ENCODE measurements around the gene GABRR2. TPM values are rescaled to one million over a fixed set of nuclear protein-coding genes. Genes with fewer than 3 reads are reported as not detected.

Gene GABRR2
- total and polyA plus RNA-seq, 2 of the 4 experiments (the other 2 are of a cell fraction) = 0.26 TPM; not detected in 1

DNA sequence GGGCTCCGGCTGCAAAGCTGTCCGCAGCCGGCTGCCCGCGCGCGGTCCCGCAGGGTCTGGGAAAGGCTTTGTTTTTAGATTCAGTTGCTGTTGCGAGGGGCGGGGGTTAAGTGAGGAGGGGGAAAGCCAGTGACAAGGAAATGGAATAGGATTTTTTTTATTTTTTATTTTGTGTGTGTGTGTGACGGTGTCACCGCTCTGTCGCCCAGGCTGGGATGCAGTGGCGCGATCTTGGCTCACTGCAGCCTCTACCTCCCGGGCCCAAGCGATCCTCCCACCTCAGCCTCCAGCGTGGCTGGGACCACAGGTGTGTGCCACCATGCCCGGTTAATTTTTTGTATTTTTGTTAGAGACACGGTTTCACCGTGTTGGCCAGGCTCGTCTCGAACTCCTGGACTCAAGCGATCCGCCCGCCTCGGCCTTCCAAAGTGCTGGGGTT is 38.0 kb upstream of the GABRR2 start:
- Histone ChIP-seq H4K91ac (ENCODE audit: insufficient read depth, low read depth, low read length) (peak overlapping the region; percentile 81), H4K8ac (ENCODE audit: low read depth in 2 of 2, low read length in 2 of 2) (peak overlapping the region; percentile 91 to 99), H4K20me1 (ENCODE audit: insufficient read depth, low read length) (peaks cover 26% of the 10 kb centered on the region; the same call in 1 of the 2 replicates), H3K4me2 (ENCODE audit: low read depth, low read length) (peak overlapping the region; percentile 21), H3K79me1 (ENCODE audit: low read depth in 1 of 2, low read length in 2 of 2) (peaks cover 5 to 31% of the 10 kb centered on the region in 2 experiments; a peak in 3 of 4 replicates), H3K18ac (ENCODE audit: low read depth, low read length) (peak overlapping the region; percentile 6; the same call in 1 of the 2 replicates), H3K4me3 (ENCODE audit: insufficient read depth, low read depth, low read length) (peak overlapping the region; percentile 99), H2AK9ac (replicated peaks; ENCODE audit: low read depth, low read length, poor library complexity) (peak overlapping the region; percentile 92), H2BK120ac (ENCODE audit: low read depth, low read length) (0 out of 2 replicates have a peak overlapping the region, but pooled peaks have one; percentile 10), H3K27ac (ENCODE audit: insufficient read depth, low read length) (peak overlapping the region; percentile 84), H2AFZ (replicated peaks; ENCODE audit: low read length, poor library complexity) (peak overlapping the region; percentile 92), H3K27me3 (ENCODE audit: control insufficient read depth, insufficient read depth, low read length) (no peaks in the 10 kb centered on the region), H3K56ac (ENCODE audit: extremely low read depth, insufficient read depth, low read length) (peak overlapping the region; percentile 40; the same call in 1 of the 2 replicates), H3K23ac (ENCODE audit: low read depth, low read length) (no peak overlapping the region), H3K36me3 (ENCODE audit: control insufficient read depth, insufficient read depth, low read length) (no peaks in the 10 kb centered on the region), H4K5ac (ENCODE audit: low read depth, low read length) (peak overlapping the region; percentile 89), H3K9ac (ENCODE audit: low read depth, low read length) (peak overlapping the region; percentile 59), H2BK5ac (ENCODE audit: low read depth, low read length, poor library complexity, severe bottlenecking) (peak overlapping the region; percentile 75), H3K9me3 (ENCODE audit: control insufficient read depth, insufficient read depth, low read length) (no peaks in the 10 kb centered on the region), H3K9me1 (ENCODE audit: insufficient read depth, low read length) (peaks cover 7% of the 10 kb centered on the region), H3K14ac (replicated peaks; ENCODE audit: low read depth, low read length) (peak overlapping the region; percentile 75), H2BK15ac (ENCODE audit: low read depth, low read length) (no peak overlapping the region), H3K4ac (ENCODE audit: low read depth, low read length) (peak overlapping the region; percentile 82), H2BK20ac (ENCODE audit: low read depth, low read length) (no peak overlapping the region), H3K4me1 (ENCODE audit: control insufficient read depth, insufficient read depth, low read length) (peaks cover 5% of the 10 kb centered on the region), H2AK5ac (ENCODE audit: low read depth, low read length) (peak overlapping the region; percentile 77; the same call in 1 of the 2 replicates)
- in situ Hi-C loops (cut with MboI; ENCODE audit: low sequenced_read_pairs) = loop anchor here (25.0 kb wide), 2 partner anchors 216 to 366 kb away; partner anchors contain the start of gene PM20D2
- 87% methylated on average over 9 of the region's 27 CpGs; no CpG with 5 or more reads in 1 of the 2 experiments for WGBS, 2 experiments (ENCODE audit: extremely low coverage in 2 of 2, insufficient read length in 1 of 2)
- TF ChIP-seq, protein P1, sequence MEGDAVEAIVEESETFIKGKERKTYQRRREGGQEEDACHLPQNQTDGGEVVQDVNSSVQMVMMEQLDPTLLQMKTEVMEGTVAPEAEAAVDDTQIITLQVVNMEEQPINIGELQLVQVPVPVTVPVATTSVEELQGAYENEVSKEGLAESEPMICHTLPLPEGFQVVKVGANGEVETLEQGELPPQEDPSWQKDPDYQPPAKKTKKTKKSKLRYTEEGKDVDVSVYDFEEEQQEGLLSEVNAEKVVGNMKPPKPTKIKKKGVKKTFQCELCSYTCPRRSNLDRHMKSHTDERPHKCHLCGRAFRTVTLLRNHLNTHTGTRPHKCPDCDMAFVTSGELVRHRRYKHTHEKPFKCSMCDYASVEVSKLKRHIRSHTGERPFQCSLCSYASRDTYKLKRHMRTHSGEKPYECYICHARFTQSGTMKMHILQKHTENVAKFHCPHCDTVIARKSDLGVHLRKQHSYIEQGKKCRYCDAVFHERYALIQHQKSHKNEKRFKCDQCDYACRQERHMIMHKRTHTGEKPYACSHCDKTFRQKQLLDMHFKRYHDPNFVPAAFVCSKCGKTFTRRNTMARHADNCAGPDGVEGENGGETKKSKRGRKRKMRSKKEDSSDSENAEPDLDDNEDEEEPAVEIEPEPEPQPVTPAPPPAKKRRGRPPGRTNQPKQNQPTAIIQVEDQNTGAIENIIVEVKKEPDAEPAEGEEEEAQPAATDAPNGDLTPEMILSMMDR (conservative IDR thresholded peaks at IDR 0.05; ENCODE audit: low read depth, low read length) = no peak
- no peak for TF ChIP-seq MAFK (IDR thresholded peaks at IDR 0.05; ENCODE audit: low read depth, low read length)
- TF ChIP-seq, protein P2, sequence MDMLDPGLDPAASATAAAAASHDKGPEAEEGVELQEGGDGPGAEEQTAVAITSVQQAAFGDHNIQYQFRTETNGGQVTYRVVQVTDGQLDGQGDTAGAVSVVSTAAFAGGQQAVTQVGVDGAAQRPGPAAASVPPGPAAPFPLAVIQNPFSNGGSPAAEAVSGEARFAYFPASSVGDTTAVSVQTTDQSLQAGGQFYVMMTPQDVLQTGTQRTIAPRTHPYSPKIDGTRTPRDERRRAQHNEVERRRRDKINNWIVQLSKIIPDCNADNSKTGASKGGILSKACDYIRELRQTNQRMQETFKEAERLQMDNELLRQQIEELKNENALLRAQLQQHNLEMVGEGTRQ (IDR thresholded peaks at IDR 0.05; ENCODE audit: low read depth, low read length) = no peak
- no peak for TF ChIP-seq CHD1 (IDR thresholded peaks at IDR 0.05; ENCODE audit: low read depth, low read length)
- no peak for TF ChIP-seq RFX5 (IDR thresholded peaks at IDR 0.05; ENCODE audit: low read depth, low read length)
- TF ChIP-seq RAD21 (IDR thresholded peaks at IDR 0.05; ENCODE audit: low read length) = no peak
- TF ChIP-seq RCOR1 (IDR thresholded peaks at IDR 0.05; ENCODE audit: insufficient replicate concordance, low read length) = no peak
- TF ChIP-seq SMC3 (IDR thresholded peaks at IDR 0.05; ENCODE audit: low read depth, low read length) = no peak
- no peak for TF ChIP-seq FOS (IDR thresholded peaks at IDR 0.05; ENCODE audit: low read depth, low read length)
- TF ChIP-seq, protein P3, sequence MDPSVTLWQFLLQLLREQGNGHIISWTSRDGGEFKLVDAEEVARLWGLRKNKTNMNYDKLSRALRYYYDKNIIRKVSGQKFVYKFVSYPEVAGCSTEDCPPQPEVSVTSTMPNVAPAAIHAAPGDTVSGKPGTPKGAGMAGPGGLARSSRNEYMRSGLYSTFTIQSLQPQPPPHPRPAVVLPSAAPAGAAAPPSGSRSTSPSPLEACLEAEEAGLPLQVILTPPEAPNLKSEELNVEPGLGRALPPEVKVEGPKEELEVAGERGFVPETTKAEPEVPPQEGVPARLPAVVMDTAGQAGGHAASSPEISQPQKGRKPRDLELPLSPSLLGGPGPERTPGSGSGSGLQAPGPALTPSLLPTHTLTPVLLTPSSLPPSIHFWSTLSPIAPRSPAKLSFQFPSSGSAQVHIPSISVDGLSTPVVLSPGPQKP (IDR thresholded peaks at IDR 0.05; ENCODE audit: borderline replicate concordance, low read depth, low read length) = no peak
- no peak for TF ChIP-seq MXI1 (IDR thresholded peaks at IDR 0.05; ENCODE audit: borderline replicate concordance, low read depth, low read length)
- no peak for TF ChIP-seq MAZ (IDR thresholded peaks at IDR 0.05; ENCODE audit: borderline replicate concordance, low read depth, low read length)
- no peak for TF ChIP-seq NFE2L2 (IDR thresholded peaks at IDR 0.05; ENCODE audit: low read depth, low read length)
- TF ChIP-seq BHLHE40 (IDR thresholded peaks at IDR 0.05; ENCODE audit: low read depth, low read length) = no peak
- no peak for TF ChIP-seq CEBPB (IDR thresholded peaks at IDR 0.05; ENCODE audit: low read depth, low read length)
- no peak for TF ChIP-seq POLR2A (IDR thresholded peaks at IDR 0.05; ENCODE audit: low read depth, low read length)
- TSS peak; percentile 90 for BruUV-seq (replicated peaks)
- ATAC-seq (ENCODE audit: low read depth) = no peak
- DNase-seq = no peak
- POLR2A ChIA-PET (ENCODE audit: unreplicated experiment) = no interaction called here
- dilution Hi-C loops (cut with HindIII; ENCODE audit: low sequenced_read_pairs, unreplicated experiment) = no loop called here
- CTCF ChIA-PET = no interaction called here
- intact Hi-C loops (cut with micrococcal nuclease) = loop anchor here (5.0 kb wide), 2 partner anchors 271 to 371 kb away; partner anchors contain the start of gene PNRC1

All from IMR-90 (cell line).